ENCODE data around the gene EVC2. TPM values are rescaled to one million over a fixed set of nuclear protein-coding genes. Genes with fewer than 3 reads are reported as not detected.

Gene EVC2
- total RNA-seq, 1 experiment from 2014 or later = 2.6 TPM

- no peak for DNase-seq (ENCODE audit: low read depth)
Observed at GRCh38 chr4:5566526-5566925, 141.8 kb downstream of the EVC2 start.

- DNase-seq (ENCODE audit: low read depth) = no peak
Observed at GRCh38 chr4:5563856-5564255, 144.5 kb downstream of the EVC2 start.

GRCh38 chr4:5562476-5562875, 145.9 kb downstream of the EVC2 start:
- DNase-seq (ENCODE audit: low read depth) = no peak

GRCh38 chr4:5561286-5561685, 147.1 kb downstream of the EVC2 start:
- DNase-seq (ENCODE audit: low read depth) = no peak

GRCh38 chr4:5558502-5558901, 149.9 kb downstream of the EVC2 start:
- no peak for DNase-seq (ENCODE audit: low read depth)

GRCh38 chr4:5554376-5554775, 154.0 kb downstream of the EVC2 start:
- no peak for DNase-seq (ENCODE audit: low read depth)

GRCh38 chr4:5553801-5554200, 154.6 kb downstream of the EVC2 start:
- DNase-seq (ENCODE audit: low read depth) = no peak

- peak; percentile 32 for DNase-seq (ENCODE audit: low read depth)
Observed at GRCh38 chr4:5552451-5552850, 155.9 kb downstream of the EVC2 start.

GRCh38 chr4:5547651-5548249, 160.6 kb downstream of the EVC2 start:
- no peak for DNase-seq (ENCODE audit: low read depth)

- no peak for DNase-seq (ENCODE audit: low read depth)
Observed at GRCh38 chr4:5545271-5545670, 163.1 kb downstream of the EVC2 start.

- DNase-seq (ENCODE audit: low read depth) = no peak
Observed at GRCh38 chr4:5544762-5545161, 163.6 kb downstream of the EVC2 start.

GRCh38 chr4:5543681-5544080, 164.7 kb downstream of the EVC2 start:
- DNase-seq (ENCODE audit: low read depth) = no peak

GRCh38 chr4:5541169-5541568, 167.2 kb downstream of the EVC2 start:
- no peak for DNase-seq (ENCODE audit: low read depth)

GRCh38 chr4:5539584-5539983, 168.8 kb downstream of the EVC2 start:
- DNase-seq (ENCODE audit: low read depth) = no peak

GRCh38 chr4:5532100-5532499, 176.3 kb downstream of the EVC2 start:
- DNase-seq (ENCODE audit: low read depth) = no peak

GRCh38 chr4:5528031-5528436, 180.3 kb downstream of the EVC2 start:
- no peak for DNase-seq (ENCODE audit: low read depth)

GRCh38 chr4:5527211-5527610, 181.1 kb downstream of the EVC2 start:
- DNase-seq (ENCODE audit: low read depth) = no peak

GRCh38 chr4:5526080-5526846, 182.1 kb downstream of the EVC2 start:
- peak; percentile 47 for DNase-seq (ENCODE audit: low read depth)

- DNase-seq (ENCODE audit: low read depth) = peak; percentile 95
Observed at GRCh38 chr4:5524446-5525299, 183.7 kb downstream of the EVC2 start.

GRCh38 chr4:5517372-5517771, 191.0 kb downstream of the EVC2 start:
- no peak for DNase-seq (ENCODE audit: low read depth)

GRCh38 chr4:5515646-5516045, 192.7 kb downstream of the EVC2 start:
- no peak for DNase-seq (ENCODE audit: low read depth)

Data from RPMI7951 (cell line).